ENCODE results near the gene IFNGR2. TPM values are rescaled to one million over a fixed set of nuclear protein-coding genes. Genes with fewer than 3 reads are reported as not detected.

IFNGR2 gene
- total and polyA plus RNA-seq, 2 donors (not counting 1 experiment from before 2014, with no cell fraction given), result 96.0 to 108 TPM

DNA sequence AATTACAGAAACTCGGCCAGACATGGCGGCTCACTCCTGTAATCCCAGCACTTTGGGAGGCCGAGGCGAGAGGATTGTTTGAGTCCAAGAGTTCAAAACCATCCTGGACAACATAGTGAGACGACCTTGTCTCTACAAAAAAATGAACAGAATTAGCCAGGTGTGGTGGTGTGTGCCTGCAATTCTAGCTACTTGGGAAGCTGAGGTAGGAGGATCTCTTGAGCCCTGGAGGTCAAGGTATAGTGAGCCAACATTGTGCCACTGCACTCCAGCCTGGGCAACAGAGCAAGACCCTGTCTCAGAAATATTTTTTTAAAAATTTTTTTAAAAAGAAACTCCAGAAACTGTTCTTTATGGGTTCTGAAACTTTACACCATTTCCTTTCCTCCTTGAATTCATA is 38.4 kb upstream of the IFNGR2 start:
- DNase-seq, result no peak
- TF ChIP-seq, protein P1, sequence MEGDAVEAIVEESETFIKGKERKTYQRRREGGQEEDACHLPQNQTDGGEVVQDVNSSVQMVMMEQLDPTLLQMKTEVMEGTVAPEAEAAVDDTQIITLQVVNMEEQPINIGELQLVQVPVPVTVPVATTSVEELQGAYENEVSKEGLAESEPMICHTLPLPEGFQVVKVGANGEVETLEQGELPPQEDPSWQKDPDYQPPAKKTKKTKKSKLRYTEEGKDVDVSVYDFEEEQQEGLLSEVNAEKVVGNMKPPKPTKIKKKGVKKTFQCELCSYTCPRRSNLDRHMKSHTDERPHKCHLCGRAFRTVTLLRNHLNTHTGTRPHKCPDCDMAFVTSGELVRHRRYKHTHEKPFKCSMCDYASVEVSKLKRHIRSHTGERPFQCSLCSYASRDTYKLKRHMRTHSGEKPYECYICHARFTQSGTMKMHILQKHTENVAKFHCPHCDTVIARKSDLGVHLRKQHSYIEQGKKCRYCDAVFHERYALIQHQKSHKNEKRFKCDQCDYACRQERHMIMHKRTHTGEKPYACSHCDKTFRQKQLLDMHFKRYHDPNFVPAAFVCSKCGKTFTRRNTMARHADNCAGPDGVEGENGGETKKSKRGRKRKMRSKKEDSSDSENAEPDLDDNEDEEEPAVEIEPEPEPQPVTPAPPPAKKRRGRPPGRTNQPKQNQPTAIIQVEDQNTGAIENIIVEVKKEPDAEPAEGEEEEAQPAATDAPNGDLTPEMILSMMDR (IDR thresholded peaks at IDR 0.05), result no peak
- Mint-ChIP-seq H3K9me3 (ENCODE audit: insufficient read depth) (peaks cover 16% of the 10 kb centered on the region), H3K27ac (peak overlapping the region; percentile 32), H3K4me1 (peaks cover 63% of the 10 kb centered on the region), H3K4me3 (no peak overlapping the region), H3K27me3 (no peaks in the 10 kb centered on the region)
- Histone ChIP-seq H4K20me1 (ENCODE audit: control insufficient read depth, insufficient read depth, low read length, poor library complexity, severe bottlenecking) (no peaks in the 10 kb centered on the region), H3K36me3 (replicated peaks in 1 of 2; ENCODE audit: control extremely low read depth in 1 of 2, control insufficient read depth in 1 of 2, extremely low read depth in 1 of 2, insufficient read depth in 2 of 2, low read length in 1 of 2) (no peaks in the 10 kb centered on the region), H3K79me2 (ENCODE audit: control insufficient read depth, insufficient read depth, low read length) (peaks cover 7% of the 10 kb centered on the region), H3K27me3 (replicated peaks in 1 of 4; ENCODE audit: control extremely low read depth in 1 of 4, control insufficient read depth in 3 of 4, insufficient read depth in 4 of 4, low read length in 3 of 4) (no peaks in the 10 kb centered on the region), H3K4me2 (replicated peaks; ENCODE audit: low read depth, low read length, poor library complexity, severe bottlenecking) (peak overlapping the region; percentile 20), H3K9me3 (ENCODE audit: control extremely low read depth in 1 of 3, control insufficient read depth in 2 of 3, insufficient read depth in 1 of 3, low read length in 2 of 3) (peaks cover 4 to 52% (median 33%) of the 10 kb centered on the region in 3 donors), H3K27ac (ENCODE audit: low read length in 2 of 2) (no peak overlapping the region), H3K4me3 (ENCODE audit: control extremely low read depth in 1 of 5, extremely low read depth in 1 of 5, insufficient read depth in 1 of 5, low read depth in 2 of 5, low read length in 4 of 5) (no peak overlapping the region), H2AFZ (ENCODE audit: insufficient read depth, low read depth, low read length, poor library complexity, severe bottlenecking) (no peak overlapping the region), H3K4me1 (ENCODE audit: control insufficient read depth in 2 of 2, insufficient read depth in 2 of 2, low read length in 2 of 2) (peaks cover 59 to 68% of the 10 kb centered on the region in 2 donors), H3K9ac (ENCODE audit: low read length) (no peak overlapping the region)
- intact Hi-C loops (cut with micrococcal nuclease), result loop anchor here (5.0 kb wide), 1 partner anchor 98 kb away; the partner anchor contains the start of gene IL10RB
- 96% methylated on average over 5 of the region's 5 CpGs for WGBS (ENCODE audit: insufficient coverage)
- POLR2A ChIA-PET, result no interaction called here
- no peak for ATAC-seq (ENCODE audit: low read depth)
- CTCF ChIA-PET, result no interaction called here

DNA sequence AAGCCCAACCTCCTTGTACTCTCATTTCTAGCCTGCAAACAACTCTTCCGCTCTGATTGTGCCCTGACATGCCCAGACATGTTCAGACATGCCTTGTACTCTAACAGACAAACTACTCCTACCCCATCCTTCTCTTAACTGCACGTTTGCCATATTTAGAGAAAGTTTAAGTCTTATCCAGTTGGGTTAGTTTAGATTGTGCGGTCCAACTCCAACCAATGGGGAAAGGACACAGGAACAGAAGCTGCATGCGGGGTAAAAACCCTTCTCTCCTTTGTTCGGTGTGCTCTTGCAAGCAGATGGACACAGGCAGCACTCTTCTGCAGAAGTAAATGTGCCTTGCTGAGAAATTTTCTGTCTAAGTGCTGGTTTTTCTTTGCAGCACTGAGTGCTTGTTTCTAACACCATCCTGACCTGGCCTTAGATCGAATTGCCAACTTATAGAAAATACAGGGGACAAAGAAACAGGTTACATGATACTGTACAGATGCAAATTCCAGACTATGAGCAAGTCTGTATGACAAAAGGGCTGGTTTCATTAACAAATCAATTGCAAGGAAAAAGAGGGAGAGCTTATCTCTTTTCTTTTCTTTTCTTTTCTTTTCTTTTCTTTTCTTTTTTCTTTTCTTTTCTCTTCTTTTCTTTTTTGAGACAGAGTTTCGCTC is 35.8 kb upstream of the IFNGR2 start:
- intact Hi-C loops (cut with micrococcal nuclease), result no loop called here
- Histone ChIP-seq H3K79me2 (ENCODE audit: control insufficient read depth, insufficient read depth, low read length) (peaks cover 7% of the 10 kb centered on the region), H3K36me3 (replicated peaks in 1 of 2; ENCODE audit: control extremely low read depth in 1 of 2, control insufficient read depth in 1 of 2, extremely low read depth in 1 of 2, insufficient read depth in 2 of 2, low read length in 1 of 2) (no peaks in the 10 kb centered on the region), H3K4me3 (ENCODE audit: control extremely low read depth in 1 of 5, extremely low read depth in 1 of 5, insufficient read depth in 1 of 5, low read depth in 2 of 5, low read length in 4 of 5) (no peak overlapping the region), H3K27me3 (replicated peaks in 1 of 4; ENCODE audit: control extremely low read depth in 1 of 4, control insufficient read depth in 3 of 4, insufficient read depth in 4 of 4, low read length in 3 of 4) (no peaks in the 10 kb centered on the region), H3K27ac (ENCODE audit: low read length in 2 of 2) (peak overlapping the region in 1 of 2 donors; percentile 55), H3K9ac (ENCODE audit: low read length) (no peak overlapping the region), H4K20me1 (ENCODE audit: control insufficient read depth, insufficient read depth, low read length, poor library complexity, severe bottlenecking) (no peaks in the 10 kb centered on the region), H3K9me3 (ENCODE audit: control extremely low read depth in 1 of 3, control insufficient read depth in 2 of 3, insufficient read depth in 1 of 3, low read length in 2 of 3) (peaks cover 6 to 57% (median 28%) of the 10 kb centered on the region in 3 donors), H2AFZ (ENCODE audit: insufficient read depth, low read depth, low read length, poor library complexity, severe bottlenecking) (no peak overlapping the region), H3K4me1 (ENCODE audit: control insufficient read depth in 2 of 2, insufficient read depth in 2 of 2, low read length in 2 of 2) (peaks cover 66 to 68% of the 10 kb centered on the region in 2 donors), H3K4me2 (replicated peaks; ENCODE audit: low read depth, low read length, poor library complexity, severe bottlenecking) (no peak overlapping the region)
- H3K27ac Mint-ChIP-seq, result peak overlapping the region; percentile 22
- TF ChIP-seq, protein P1 (IDR thresholded peaks at IDR 0.05), result no peak
- no peak for TF ChIP-seq EZH2 (IDR thresholded peaks at IDR 0.05; ENCODE audit: borderline replicate concordance, insufficient read depth, low read depth, low read length, poor library complexity, severe bottlenecking)
- ChIA-PET CTCF (interaction anchor here (0.6 to 2.6 kb wide), 8 partner anchors 10 to 170 kb away, joined by 3 to 9 read pairs (median 5); partner anchors contain the start of gene IFNAR1), POLR2A (interaction anchor here (0.8 to 1.5 kb wide), 4 partner anchors 18 to 43 kb away, joined by 3 to 7 read pairs (median 4); partner anchors contain the start of genes IFNAR1 and IFNGR2)
- no peaks in the 10 kb centered on the region for H3K27me3 Mint-ChIP-seq
- WGBS (ENCODE audit: insufficient coverage), result 91% methylated on average over 4 of the region's 7 CpGs
- H3K9me3 Mint-ChIP-seq (ENCODE audit: insufficient read depth), result peaks cover 16% of the 10 kb centered on the region
- H3K4me1 Mint-ChIP-seq, result peaks cover 57% of the 10 kb centered on the region
- ATAC-seq (ENCODE audit: low read depth), result no peak
- no peak overlapping the region for H3K4me3 Mint-ChIP-seq
- no peak for DNase-seq

Data from B cell (primary cell).